Neural cell (in vitro differentiated cells): Measurements from ENCODE around the gene PTPRD. TPM values are rescaled to one million over a fixed set of nuclear protein-coding genes. Genes with fewer than 3 reads are reported as not detected.

Experiments
- H2AFZ ChIP-seq: fragments of 200-600, 300-800 bp; sonication (generic), shearing (Covaris generic); 2 replicates; pipeline ENCODE4 v1.6.0; 2014; ENCODE audit warnings: low read depth, mild to moderate bottlenecking, antibody characterized with exemption, low read length, moderate library complexity
- H3F3A ChIP-seq: fragments of 200-600 bp; shearing (Covaris generic); 2 replicates; pipeline ENCODE4 v1.6.1; 2016; ENCODE audit warnings: mild to moderate bottlenecking, moderate library complexity, mixed read lengths, antibody characterized with exemption, low read length; ENCODE audit not compliant: insufficient read depth, poor library complexity, severe bottlenecking
- H3K27ac ChIP-seq: fragments of 200-600, 300-800 bp; sonication (generic), shearing (Covaris generic); 2 replicates; pipeline ENCODE4 v1.5.1; 2014; ENCODE audit warnings: mild to moderate bottlenecking, low read length, moderate library complexity
- H3K27me3 ChIP-seq: fragments of 300-800, 200-600 bp; sonication (generic), shearing (Covaris generic); 2 replicates; pipeline ENCODE4 v1.6.0; 2014; ENCODE audit warnings: mild to moderate bottlenecking, low read depth, low read length, moderate library complexity; ENCODE audit not compliant: insufficient read depth
- H3K36me3 ChIP-seq: fragments of 300-800, 200-600 bp; sonication (generic), shearing (Covaris generic); 2 replicates; pipeline ENCODE4 v1.5.1; 2014; ENCODE audit warnings: mild to moderate bottlenecking, antibody characterized with exemption, low read length, moderate library complexity; ENCODE audit not compliant: insufficient read depth
- H3K4me2 ChIP-seq: fragments of 300-800, 200-600 bp; sonication (generic), shearing (Covaris generic); 2 replicates; pipeline ENCODE4 v1.6.0; 2014; ENCODE audit warnings: mild to moderate bottlenecking, low read length
- H3K4me3 ChIP-seq: fragments of 300-800, 200-600 bp; sonication (generic), shearing (Covaris generic); 2 replicates; pipeline ENCODE4 v1.5.1; 2014; ENCODE audit warnings: mild to moderate bottlenecking, low read length, moderate library complexity
- H3K79me2 ChIP-seq: fragments of 200-600 bp; shearing (Covaris generic); replicated peaks from 2 replicates; pipeline ENCODE4 v1.6.0; 2014; ENCODE audit warnings: mild to moderate bottlenecking, low read length, moderate library complexity; ENCODE audit not compliant: insufficient read depth
- H3K9ac ChIP-seq: fragments of 300-800, 200-600 bp; sonication (generic), shearing (Covaris generic); 2 replicates; pipeline ENCODE4 v1.6.1; 2016; ENCODE audit warnings: mild to moderate bottlenecking, low read length, mixed read lengths
- H3K9me2 ChIP-seq: fragments of 200-600 bp; shearing (Covaris generic); 2 replicates; pipeline ENCODE4 v1.6.1; 2016; ENCODE audit warnings: mild to moderate bottlenecking, low read length, mixed read lengths; ENCODE audit not compliant: insufficient read depth
- H3K9me3 ChIP-seq: fragments of 200-600, 300-800 bp; sonication (generic), shearing (Covaris generic); 2 replicates; pipeline ENCODE4 v1.6.1; 2016; ENCODE audit warnings: mild to moderate bottlenecking, mixed run types, low read length, moderate library complexity, mixed read lengths
- H4K20me1 ChIP-seq: fragments of 200-600 bp; shearing (Covaris generic); 2 replicates; pipeline ENCODE4 v1.6.1; 2016; ENCODE audit warnings: mild to moderate bottlenecking, mixed run types; ENCODE audit not compliant: insufficient read depth
- EP300 ChIP-seq: fragments of 450-650 bp; conservative IDR thresholded peaks from 2 replicates; pipeline ENCODE4 v1.6.1; 2014; ENCODE audit warnings: antibody characterized with exemption, mild to moderate bottlenecking, moderate library complexity; ENCODE audit not compliant: poor library complexity, severe bottlenecking
- EZH2 ChIP-seq: fragments of 200-600, 300-800 bp; shearing (Covaris generic), sonication (generic); IDR thresholded peaks from 2 replicates; pipeline ENCODE4 v1.6.1; 2014; ENCODE audit warnings: antibody characterized with exemption, low read length, borderline replicate concordance, mild to moderate bottlenecking; ENCODE audit not compliant: insufficient read depth, poor library complexity, severe bottlenecking
- MXI1 ChIP-seq: fragments of 450-650 bp; conservative IDR thresholded peaks from 2 replicates; pipeline ENCODE4 v1.6.1; 2014; ENCODE audit warnings: antibody characterized with exemption, mild to moderate bottlenecking; ENCODE audit not compliant: poor library complexity, severe bottlenecking
- POLR2AphosphoS5 ChIP-seq: IDR thresholded peaks from 2 replicates; pipeline ENCODE4 v1.6.1; 2012
- RAD21 ChIP-seq: fragments of 450-650 bp; conservative IDR thresholded peaks from 2 replicates; pipeline ENCODE4 v1.6.1; 2014; ENCODE audit warnings: antibody characterized with exemption, mild to moderate bottlenecking, moderate library complexity
- SMC3 ChIP-seq: fragments of 450-650 bp; conservative IDR thresholded peaks from 2 replicates; pipeline ENCODE4 v1.6.1; 2014; ENCODE audit warnings: antibody characterized with exemption, mild to moderate bottlenecking, moderate library complexity; ENCODE audit not compliant: poor library complexity
- TAF1 ChIP-seq: IDR thresholded peaks from 2 replicates; pipeline ENCODE4 v1.6.1; 2012; ENCODE audit warnings: low read depth
- polyA plus RNA-seq: library from polyadenylated mRNA; depleted of rRNA; stranded (reverse); fragments of >200 nt; gene quantifications from 2 replicates; pipeline ENCODE4 v1.2.3, GENCODE V29; 2014
- TF ChIP-seq, protein P1 (sequence below): IDR thresholded peaks from 2 replicates; pipeline ENCODE4 v1.6.1; 2012; ENCODE audit warnings: borderline replicate concordance
- TF ChIP-seq, protein P2 (sequence below): fragments of 450-650 bp; IDR thresholded peaks from 2 replicates; pipeline ENCODE4 v1.5.1; 2014; ENCODE audit warnings: antibody characterized with exemption, mild to moderate bottlenecking, moderate library complexity; ENCODE audit not compliant: poor library complexity, severe bottlenecking

The PTPRD gene
- polyA plus RNA-seq, 1 donor from 2014 or later: 143 TPM

DNA sequence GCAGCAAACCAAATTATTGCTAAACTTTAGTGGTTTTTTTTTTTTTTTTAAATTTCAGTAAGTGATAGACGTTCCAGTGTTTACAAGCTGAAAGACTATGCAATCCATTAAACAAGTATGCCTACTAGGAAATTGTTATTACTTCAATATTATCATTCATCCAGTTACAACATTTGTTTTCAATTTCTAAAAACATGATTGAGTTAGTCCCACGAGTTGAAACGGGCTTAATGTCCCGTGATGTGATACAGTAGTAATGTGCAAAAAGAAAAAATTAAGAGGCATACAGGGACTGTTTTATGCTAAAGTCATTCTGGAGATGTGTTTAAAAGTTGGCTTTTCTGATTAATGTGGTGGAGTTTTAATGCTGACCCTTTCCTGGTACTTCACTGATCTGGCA is 2262.9 kb downstream of the PTPRD start:
- Histone ChIP-seq H3K4me3 (no peak overlapping the region), H3K27ac (no peak overlapping the region), H3F3A (no peaks in the 10 kb centered on the region), H2AFZ (no peak overlapping the region), H3K79me2 (no peaks in the 10 kb centered on the region), H3K9ac (no peak overlapping the region), H3K36me3 (no peaks in the 10 kb centered on the region), H3K4me2 (no peak overlapping the region), H4K20me1 (no peaks in the 10 kb centered on the region), H3K9me2 (no peaks in the 10 kb centered on the region), H3K27me3 (no peaks in the 10 kb centered on the region), H3K9me3 (no peaks in the 10 kb centered on the region)
- TF ChIP-seq, protein P1, sequence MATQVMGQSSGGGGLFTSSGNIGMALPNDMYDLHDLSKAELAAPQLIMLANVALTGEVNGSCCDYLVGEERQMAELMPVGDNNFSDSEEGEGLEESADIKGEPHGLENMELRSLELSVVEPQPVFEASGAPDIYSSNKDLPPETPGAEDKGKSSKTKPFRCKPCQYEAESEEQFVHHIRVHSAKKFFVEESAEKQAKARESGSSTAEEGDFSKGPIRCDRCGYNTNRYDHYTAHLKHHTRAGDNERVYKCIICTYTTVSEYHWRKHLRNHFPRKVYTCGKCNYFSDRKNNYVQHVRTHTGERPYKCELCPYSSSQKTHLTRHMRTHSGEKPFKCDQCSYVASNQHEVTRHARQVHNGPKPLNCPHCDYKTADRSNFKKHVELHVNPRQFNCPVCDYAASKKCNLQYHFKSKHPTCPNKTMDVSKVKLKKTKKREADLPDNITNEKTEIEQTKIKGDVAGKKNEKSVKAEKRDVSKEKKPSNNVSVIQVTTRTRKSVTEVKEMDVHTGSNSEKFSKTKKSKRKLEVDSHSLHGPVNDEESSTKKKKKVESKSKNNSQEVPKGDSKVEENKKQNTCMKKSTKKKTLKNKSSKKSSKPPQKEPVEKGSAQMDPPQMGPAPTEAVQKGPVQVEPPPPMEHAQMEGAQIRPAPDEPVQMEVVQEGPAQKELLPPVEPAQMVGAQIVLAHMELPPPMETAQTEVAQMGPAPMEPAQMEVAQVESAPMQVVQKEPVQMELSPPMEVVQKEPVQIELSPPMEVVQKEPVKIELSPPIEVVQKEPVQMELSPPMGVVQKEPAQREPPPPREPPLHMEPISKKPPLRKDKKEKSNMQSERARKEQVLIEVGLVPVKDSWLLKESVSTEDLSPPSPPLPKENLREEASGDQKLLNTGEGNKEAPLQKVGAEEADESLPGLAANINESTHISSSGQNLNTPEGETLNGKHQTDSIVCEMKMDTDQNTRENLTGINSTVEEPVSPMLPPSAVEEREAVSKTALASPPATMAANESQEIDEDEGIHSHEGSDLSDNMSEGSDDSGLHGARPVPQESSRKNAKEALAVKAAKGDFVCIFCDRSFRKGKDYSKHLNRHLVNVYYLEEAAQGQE: no peak

DNA sequence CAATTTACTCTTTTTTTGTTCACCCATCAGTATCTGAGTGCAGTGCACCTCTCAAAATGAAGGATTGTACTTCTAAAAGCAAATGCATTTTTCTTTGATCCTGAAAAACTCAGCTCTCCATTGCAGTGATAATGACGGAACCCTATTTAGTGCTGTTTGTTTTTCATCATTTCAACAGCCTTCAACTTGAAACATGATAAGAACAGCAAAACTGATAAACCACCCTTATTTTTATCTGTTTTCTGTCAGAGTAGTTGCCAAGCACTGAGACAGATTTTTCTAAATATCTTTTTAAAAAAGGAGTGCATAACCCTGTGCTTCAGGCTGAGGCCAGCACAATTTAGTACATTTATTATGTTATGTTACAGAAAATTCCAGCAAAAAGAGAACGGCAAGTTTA is 2263.4 kb downstream of the PTPRD start:
- Histone ChIP-seq H3K27me3 (no peaks in the 10 kb centered on the region), H3K4me3 (no peak overlapping the region), H3K4me2 (no peak overlapping the region), H4K20me1 (no peaks in the 10 kb centered on the region), H3K36me3 (no peaks in the 10 kb centered on the region), H3K9me3 (no peaks in the 10 kb centered on the region), H3K79me2 (no peaks in the 10 kb centered on the region), H3K9ac (no peak overlapping the region), H3F3A (no peaks in the 10 kb centered on the region), H3K27ac (no peak overlapping the region), H3K9me2 (no peaks in the 10 kb centered on the region), H2AFZ (no peak overlapping the region)
- TF ChIP-seq RAD21 (no peak), EZH2 (no peak)

DNA sequence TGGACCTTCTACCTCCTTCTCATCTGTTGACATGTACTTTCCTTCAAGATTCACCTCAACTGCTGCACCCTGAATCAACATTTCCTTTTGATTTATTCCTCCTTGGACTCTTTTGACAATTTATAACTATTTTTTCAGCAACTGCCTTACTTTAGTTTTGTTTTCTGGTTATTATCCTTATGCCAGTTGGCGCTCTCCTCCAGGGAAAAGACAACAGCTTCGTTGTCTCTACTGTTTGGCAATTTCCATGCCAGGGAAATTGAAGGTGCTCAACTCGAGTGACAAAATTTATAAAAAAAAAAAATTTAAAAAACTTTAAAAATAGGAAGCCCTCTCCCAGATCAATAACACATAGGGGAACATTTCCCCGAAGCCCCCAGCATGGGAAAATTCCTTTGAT is 2264.0 kb downstream of the PTPRD start:
- TF ChIP-seq EZH2 (no peak), POLR2AphosphoS5 (no peak), RAD21 (no peak), SMC3 (no peak), TAF1 (no peak), MXI1 (no peak), EP300 (no peak)
- TF ChIP-seq, protein P1: no peak
- TF ChIP-seq, protein P2, sequence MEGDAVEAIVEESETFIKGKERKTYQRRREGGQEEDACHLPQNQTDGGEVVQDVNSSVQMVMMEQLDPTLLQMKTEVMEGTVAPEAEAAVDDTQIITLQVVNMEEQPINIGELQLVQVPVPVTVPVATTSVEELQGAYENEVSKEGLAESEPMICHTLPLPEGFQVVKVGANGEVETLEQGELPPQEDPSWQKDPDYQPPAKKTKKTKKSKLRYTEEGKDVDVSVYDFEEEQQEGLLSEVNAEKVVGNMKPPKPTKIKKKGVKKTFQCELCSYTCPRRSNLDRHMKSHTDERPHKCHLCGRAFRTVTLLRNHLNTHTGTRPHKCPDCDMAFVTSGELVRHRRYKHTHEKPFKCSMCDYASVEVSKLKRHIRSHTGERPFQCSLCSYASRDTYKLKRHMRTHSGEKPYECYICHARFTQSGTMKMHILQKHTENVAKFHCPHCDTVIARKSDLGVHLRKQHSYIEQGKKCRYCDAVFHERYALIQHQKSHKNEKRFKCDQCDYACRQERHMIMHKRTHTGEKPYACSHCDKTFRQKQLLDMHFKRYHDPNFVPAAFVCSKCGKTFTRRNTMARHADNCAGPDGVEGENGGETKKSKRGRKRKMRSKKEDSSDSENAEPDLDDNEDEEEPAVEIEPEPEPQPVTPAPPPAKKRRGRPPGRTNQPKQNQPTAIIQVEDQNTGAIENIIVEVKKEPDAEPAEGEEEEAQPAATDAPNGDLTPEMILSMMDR: no peak
- Histone ChIP-seq H3K4me3 (no peak overlapping the region), H3K27me3 (no peaks in the 10 kb centered on the region), H4K20me1 (no peaks in the 10 kb centered on the region), H3K9me3 (no peaks in the 10 kb centered on the region), H3K9ac (no peak overlapping the region), H3K27ac (no peak overlapping the region), H3K9me2 (no peaks in the 10 kb centered on the region), H3K4me2 (no peak overlapping the region), H3K36me3 (no peaks in the 10 kb centered on the region), H2AFZ (no peak overlapping the region), H3K79me2 (no peaks in the 10 kb centered on the region), H3F3A (no peaks in the 10 kb centered on the region)
